GM21381 (cell line): ENCODE measurements around the gene KMT2B.

ENCODE experiments used
- ATAC-seq: cut with Tn5 transposase; IDR thresholded peaks from one replicate; pipeline ENCODE4 v1.9.1; 2021; ENCODE audit warnings: mild to moderate bottlenecking, moderate library complexity; ENCODE audit not compliant: unreplicated experiment

KMT2B gene

DNA sequence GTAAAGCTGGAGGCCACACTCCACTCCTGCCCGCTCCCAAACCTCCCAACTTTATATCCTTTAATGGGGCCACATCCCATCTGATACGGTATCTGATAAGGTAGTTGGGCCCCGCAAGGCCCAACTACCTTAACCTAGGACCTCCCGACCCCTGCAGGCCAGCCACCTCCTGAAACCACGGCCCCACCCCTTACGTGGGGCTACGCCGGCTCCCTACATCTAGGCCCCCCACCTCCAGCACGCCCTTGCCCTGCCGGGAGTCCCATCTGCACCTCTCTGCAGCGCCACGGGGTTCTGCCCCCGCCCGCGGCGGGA, 22.3 kb downstream of the KMT2B start:
- peak; percentile 11 for ATAC-seq

DNA sequence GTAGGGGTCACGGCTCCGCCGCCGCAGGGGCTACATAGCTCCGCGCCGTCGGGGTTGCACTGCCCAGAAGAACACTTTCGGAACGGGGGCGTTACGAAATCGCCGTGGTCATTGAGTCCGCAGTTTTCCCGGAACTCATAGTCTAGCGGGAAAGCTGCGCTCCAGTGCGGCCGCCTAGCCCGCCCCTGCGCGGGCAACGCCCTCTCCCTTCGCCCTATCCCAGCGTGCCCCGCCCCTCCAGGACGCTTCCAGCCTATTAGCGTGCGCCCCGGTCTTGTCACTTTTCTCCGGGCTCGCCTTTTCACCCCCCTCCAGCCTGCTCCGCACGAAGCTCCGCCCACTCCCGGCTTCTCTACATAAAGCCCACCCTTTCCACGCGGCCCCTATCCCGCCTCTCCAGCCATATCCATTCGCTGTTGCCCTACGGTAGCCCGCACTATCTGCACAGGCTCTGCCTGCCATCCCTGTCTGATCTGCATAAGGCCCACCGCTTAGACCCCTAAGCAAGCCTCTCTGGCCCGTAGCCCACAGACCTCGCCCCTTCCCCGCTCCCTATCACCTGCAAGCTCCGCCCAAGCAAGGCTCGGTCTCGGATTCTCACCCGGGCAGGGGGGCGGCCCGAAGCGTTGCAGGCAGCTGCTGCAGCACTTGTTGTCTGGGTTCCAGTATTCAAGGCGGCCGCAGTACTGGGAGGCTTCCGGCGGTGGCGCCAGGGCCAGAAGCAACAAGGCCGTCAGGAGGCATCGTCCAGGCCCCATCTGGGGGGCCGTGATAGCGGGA, 22.8 kb downstream of the KMT2B start:
- peak; percentile 50 for ATAC-seq

DNA sequence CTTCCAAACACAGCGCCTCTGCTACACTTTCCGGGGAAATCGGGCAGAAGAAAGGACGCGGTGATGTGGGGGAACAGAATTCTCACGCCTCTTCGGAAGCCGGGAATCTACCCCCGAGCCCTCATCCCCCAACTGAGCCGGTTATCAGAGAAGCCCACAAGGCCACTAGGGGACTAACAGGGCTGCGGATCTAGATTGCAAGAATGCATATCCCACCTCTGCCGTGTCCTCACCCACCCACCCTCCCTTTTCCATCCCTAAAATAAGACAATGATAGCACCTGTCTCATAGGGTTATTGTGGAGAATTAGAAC, 23.4 kb downstream of the KMT2B start:
- ATAC-seq: no peak

DNA sequence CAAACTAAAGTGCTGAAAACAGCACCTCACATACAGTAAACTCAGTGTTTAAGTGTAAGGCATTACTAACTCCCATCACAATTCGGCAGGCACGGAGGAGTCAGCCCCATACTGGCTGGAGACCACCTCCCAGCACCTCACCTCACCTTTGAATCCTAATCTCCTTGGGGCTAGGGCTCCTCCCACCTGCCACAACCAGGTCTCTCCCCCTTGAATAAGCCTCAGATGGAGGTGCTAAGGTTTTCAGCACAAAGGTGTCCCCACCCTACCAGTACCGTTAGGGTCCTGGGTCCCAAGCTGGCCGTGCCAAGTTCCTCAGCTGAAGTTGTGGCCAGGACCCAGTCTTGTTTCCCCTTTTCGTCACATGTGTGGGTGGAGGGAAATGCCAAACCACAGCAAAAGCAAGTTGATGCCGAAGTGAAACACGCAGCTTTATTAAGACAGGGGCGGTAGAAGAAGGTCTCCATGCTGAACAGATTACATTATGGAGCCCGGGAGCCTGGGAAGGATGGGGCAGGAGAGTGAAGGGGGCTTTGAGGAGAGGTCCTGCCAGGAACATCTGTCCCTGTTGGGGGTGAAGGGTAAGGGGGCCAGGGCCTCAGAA, 24.4 kb downstream of the KMT2B start, which contains the start of gene IGFLR1:
Gene IGFLR1, minus strand, starts transcription at position 332 of the 604 bp plus-strand sequence. CDS start 1,272 bp downstream, outside the sequence.
- ATAC-seq: no peak

DNA sequence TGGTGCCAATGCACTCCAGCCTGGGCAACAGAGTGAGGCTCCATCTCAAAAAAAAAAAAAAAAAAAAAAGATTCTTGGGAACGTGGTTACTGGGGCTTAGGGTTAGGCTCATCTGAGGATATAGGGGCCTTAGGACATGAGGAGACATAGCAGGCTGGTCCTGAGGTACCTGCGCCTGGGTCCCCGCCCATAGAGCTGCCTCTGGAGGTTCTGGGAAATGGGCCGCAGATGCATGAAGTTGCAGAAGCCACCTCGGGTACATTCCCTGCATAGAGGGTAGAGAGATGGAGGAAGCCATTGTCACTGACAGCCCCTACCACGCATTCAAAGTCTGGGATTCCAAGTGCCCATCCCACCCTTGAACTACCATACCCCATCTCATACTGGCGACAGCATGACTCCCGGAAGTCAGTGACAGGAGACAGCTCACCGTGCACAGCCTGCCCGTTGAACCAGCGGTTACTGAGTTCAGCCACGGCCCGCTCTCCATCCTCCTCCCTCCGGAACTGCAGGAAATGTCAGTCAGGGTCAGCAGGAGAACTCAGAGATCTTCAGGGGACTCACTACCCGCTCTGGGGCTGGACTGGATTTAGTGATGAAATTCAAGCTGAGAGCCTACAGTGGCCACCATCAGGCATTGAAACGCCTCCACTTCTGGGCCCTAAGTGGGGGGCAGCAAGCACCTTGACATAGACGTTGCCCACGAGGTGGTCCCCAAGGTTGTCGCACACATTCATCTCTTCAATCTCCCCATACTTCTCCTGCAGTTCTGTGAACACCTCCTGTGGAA, 26.0 kb downstream of the KMT2B start:
- no peak for ATAC-seq

DNA sequence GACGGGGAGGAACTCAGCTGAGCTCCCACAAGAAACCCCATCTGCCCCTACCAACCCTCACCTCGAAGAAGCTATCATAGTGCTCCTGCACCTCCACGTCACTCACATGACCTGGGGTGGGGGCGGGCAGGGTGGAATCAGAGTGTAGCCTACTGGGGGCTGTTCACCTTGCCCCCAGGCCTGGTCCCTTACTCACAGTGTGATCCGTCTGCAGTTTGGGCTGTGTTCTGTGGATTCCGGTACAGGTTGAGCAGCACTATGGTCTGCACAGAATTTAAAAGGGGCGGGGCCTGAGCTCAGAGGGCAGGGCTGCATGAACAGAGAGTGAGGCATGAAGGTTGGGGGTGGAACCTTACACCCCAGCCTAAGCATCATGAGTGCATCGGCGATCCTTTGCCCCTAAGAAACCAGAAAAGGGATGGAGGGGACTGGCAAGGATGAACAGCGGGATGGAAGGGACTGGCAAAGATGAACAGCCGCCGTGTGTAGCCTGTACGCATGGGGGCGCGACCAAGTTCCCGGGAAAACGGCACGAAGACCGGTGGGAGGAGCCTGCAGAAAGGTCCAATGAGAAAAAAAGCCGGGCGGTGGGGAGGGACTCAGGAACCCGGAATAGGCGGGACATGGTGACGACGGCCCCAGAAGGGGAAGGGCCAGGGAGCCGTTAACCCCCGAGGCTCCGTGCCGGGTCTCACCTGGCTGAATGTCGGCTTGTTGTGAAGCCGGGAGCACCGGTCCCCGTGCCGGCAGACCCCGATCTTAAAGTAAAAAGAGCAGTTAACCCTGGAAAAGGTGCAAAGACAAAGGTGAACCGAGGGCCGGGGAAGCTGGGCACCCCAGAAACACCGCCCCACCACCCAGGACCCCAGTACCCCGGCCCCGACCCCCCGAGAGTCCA, 26.9 kb downstream of the KMT2B start:
- peak; percentile 25 for ATAC-seq

DNA sequence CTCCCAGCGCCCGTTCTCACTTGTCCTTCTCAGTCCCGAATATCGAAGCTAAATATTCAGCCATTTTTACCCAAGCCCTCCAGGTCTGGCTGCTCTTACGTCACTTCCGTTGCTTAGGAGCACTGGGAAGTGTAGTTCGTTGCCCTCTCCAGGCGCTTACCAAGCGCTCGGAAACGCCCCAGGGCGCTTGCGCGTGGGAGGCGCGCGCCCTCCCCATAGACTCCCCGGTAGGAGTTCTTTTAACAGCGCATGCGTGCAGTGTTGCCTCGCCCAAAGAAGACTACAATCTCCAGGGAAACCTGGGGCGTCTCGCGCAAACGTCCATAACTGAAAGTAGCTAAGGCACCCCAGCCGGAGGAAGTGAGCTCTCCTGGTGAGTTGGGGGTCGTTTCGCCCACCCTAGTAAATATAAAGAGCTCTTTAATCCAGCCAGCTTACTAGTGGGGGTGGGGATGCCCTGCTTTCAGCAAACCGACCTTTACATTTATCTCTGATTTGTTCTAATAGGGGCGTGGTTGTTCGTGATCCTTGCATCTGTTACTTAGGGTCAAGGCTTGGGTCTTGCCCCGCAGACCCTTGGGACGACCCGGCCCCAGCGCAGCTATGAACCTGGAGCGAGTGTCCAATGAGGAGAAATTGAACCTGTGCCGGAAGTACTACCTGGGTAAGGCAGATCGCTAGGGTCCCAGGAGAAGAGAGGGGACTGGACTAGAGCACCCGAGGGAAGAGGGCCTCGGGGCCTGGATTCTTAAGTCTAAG, 27.7 kb downstream of the KMT2B start, which contains the start of the genes PSENEN and U2AF1L4:
Gene PSENEN, plus strand, starts transcription at position 324 of the 759 bp plus-strand sequence. Its CDS starts 280 bp downstream, at position 604.
Gene U2AF1L4, minus strand, starts transcription at position 91 of the 759 bp plus-strand sequence. Its CDS starts 27 bp downstream, at position 64.
- peak; percentile 40 for ATAC-seq

DNA sequence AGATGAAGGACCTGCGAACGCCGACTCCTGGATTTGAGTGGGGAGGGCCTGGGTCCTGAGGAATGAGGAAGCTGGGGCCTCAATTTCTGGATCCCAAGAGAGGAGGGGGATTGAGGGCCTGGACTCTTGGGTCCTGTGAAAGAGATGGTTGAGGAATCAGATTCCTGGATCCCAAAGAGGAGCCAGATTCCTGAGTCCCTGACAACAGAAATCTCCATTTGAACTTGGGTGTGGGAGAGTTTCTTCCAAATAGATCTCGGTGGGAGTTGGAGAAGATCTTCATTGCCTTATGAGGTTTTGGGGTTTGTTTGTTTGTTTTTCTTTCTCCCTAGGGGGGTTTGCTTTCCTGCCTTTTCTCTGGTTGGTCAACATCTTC, 28.3 kb downstream of the KMT2B start:
- no peak for ATAC-seq

DNA sequence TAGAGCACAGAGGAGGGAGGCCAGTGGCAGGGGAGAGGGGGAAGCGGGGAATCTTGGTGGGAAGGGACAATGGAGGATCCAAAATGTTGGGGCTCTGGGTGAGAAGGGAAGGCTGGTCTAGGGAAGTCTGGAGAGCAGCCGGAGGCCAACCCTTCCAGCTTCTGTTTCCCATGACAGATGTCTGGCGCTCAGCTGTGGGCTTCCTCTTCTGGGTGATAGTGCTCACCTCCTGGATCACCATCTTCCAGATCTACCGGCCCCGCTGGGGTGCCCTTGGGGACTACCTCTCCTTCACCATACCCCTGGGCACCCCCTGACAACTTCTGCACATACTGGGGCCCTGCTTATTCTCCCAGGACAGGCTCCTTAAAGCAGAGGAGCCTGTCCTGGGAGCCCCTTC, 28.7 kb downstream of the KMT2B start:
- ATAC-seq: no peak

DNA sequence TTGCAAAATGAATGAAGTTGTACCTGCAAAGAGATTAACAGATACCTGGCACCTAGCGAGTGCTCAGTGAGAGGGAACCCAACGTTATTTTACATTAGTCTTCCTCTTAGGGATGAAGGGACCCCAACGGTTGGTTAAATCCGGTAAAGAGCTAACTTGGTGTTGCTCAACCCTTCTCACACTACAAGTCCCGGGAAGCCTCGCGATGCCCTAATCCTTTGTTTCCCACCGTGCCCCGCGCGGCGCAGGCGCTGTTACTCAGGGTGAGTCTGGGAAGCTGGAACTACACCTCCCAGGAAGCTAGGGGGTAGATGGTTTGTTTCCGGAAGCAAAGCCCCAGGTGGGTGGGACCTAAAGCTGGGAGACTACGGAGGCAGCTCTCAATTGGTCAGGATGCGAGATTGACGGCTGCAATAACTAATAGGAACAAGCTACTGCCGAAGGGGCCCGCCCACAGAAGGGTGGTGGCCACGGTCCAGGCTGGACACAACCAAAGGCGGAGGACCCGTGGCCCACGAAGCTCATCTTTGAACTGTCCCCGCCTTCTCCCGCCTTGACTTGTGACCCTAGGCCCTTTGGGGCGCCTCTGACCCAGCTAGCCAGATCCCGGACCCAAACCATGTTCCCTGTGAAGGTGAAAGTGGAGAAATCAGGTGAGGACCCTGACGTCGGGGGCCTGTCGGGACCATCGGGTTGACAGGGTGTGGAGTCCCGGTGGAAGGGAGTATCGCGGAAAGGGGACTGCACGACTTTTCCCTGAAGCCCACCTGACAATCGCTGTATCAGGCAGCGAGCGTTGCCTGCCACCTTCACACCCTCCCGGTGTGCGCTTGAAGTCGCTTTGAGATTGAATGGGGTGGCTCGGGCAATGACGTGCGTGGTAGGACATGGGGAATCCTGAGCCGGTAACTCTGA, 30.6 kb downstream of the KMT2B start, which contains the start of gene LIN37:
Gene LIN37, plus strand, starts transcription at position 471 of the 915 bp plus-strand sequence. Its CDS starts 149 bp downstream, at position 620.
- peak; percentile 57 for ATAC-seq

DNA sequence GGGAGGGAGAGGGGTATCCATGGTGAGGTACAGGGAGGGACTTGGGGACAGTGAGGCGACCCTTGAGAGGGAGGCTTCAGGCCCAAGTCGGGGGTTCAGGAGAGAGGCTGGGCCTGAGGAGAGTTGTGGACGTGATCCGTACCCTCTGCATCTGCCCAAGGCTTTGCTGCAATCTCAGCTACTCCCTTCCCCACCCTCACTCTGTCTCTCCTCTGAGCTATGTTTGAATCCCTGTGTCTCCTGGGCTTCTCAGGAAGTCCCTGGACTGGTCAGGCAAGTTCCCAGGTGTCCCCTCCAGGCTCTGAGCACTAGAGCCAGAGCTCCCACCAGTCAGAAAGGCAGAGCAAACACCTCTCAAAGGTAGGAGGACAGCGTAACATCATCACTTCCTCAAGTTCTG, 32.4 kb downstream of the KMT2B start:
- ATAC-seq: no peak

DNA sequence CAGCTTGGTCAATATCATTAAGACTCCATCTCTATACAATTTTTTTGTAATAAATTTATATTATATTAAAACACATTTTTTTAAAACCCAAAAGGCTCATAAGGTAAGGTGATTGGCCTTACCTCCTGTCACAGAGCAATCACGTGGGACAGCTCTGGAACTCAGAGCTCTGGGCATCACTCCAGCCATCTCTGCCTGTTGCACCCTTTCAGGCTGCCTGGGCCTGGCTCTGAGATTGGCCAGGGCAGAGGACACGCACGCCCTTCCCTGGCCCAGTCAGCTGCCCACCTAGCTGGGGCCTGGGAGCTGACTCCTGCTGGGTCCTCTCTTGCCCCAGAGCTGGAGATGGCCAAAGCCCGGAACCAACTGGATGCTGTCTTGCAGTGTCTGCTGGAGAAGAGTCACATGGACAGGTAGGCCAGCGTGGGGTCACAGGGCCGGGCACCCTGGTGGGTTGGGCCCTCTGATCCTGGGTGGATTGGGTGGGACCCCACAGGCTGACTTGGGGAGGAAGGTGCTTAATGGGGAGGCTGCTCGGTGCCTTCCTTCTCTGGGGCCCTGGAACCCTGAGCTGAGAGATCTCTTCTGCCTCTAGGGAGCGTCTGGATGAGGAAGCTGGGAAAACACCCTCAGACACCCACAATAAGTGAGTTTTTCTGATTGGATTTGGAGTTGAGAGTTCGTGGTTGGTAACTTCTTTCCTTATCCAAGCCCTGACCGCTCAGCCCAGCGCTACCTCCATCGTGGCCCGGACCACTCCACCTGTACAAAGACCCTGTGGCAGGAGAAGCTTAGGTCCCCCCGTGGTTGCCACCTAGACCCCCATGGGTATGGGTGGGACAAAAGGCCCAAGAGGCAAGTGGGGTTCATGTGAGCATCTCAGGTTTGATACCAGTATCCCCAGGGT, 34.3 kb downstream of the KMT2B start:
- no peak for ATAC-seq

DNA sequence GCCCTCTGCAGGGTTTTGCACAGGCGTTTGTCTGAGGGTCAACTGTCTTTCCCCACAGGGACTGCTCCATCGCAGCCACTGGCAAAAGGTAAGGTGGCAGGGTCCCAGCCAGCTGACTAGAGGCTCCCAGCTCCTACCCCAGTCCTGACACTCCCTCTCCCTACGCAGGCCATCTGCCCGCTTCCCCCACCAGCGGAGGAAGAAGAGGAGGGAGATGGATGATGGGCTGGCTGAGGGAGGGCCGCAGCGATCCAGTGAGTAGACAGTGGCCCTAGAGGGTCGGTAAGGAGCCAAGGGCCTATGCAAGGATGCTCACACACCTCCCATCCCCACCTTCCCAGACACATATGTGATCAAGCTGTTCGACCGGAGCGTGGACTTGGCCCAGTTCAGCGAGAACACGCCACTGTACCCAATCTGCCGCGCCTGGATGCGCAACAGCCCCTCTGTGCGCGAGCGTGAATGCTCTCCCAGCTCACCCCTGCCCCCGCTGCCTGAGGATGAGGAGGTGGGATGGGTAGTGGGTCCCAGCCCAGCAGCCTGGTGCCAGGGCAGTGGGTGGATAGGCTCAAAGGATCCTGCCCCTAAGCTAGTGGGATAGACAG, 35.0 kb downstream of the KMT2B start:
- no peak for ATAC-seq

DNA sequence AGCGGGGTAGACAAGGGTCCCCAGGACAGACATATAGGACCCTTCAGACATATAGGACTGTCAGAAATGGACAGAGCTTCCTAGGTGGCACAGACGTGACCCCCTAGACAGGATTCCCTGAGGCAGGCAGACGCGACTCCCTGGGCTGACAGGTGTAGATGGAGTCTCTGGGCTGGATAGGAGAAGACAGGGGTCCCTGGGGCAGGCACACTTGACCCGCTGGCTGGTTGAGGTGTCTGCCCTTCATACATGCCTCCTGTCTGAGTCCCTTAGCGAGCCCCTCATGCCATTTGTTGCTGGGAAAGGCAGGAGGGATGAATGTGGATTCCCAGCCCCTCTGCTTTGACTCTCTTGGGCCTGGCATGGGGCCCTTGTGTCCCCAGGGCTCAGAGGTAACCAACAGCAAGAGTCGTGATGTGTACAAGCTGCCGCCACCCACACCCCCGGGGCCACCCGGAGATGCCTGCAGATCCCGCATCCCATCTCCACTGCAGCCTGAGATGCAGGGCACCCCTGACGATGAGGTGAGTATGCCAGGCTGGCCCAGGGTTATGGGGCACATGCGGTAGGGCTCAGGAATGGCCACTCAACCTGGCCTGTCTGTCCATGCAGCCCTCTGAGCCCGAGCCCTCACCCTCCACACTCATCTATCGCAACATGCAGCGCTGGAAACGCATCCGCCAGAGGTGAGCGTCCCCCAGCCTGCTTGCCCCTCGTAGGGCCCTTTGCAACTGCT, 36.0 kb downstream of the KMT2B start:
- no peak for ATAC-seq

DNA sequence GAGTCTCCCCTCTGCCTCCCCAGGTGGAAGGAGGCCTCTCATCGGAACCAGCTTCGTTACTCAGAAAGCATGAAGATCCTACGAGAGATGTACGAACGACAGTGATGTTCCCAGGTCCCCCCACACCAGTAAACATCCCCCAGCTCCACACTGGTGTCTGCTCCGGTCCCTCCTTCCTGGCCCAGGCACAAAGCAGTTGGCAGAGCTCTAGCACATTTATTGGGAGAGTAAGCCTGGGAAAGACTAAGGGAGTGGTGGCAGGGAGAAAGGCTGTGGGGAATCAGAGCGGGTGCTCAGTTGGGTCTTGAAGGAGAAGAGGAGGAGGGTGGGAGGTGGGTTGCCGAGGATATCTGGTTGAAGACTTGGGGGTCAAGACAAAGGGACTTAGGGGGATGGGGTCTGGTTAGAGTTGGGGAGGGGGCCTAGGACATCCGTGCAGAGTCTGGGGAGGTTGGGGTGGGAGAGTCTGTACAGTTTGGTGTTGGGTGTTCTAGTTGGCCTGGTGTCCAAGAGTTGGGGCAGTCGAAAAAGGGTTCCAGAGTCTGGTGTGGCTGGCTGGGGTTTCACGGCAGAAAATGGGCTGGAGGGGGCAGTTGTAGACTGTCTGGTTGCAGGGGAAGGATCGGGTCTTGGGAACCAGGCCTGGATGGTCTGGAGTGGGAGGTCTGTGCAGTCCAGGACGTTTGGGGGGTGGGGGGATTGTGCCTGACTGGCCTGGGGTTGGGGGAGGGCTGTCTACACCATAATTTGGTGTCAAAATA, 36.7 kb downstream of the KMT2B start:
- no peak for ATAC-seq

DNA sequence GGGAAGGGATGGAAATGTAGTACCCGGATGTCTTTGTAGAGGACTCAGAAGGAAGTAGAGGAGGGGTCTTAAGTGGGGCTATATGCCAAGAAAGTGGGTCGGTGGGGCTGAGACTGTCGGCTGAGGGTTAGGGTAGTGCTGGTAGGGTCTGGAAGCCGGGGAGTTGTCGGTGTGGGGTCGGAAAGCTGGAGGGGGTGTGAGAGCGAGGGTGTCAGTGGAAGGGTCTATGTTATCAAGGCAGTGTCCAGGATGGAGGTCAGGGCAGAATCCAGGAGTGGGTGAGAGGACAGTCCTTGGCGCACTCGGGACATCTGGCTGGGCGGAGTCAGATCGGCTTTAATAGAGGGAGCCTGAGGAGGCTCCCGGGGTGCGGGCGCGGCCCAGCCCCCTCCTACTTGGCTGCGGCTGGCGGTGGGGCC, 37.3 kb downstream of the KMT2B start:
- no peak for ATAC-seq
